Skeletal muscle satellite cell (primary cell): ENCODE measurements around the gene JAKMIP3.

Source experiments
- H3K27me3 ChIP-seq: 2 replicates; pipeline ENCODE4 v1.7.0; 2013; ENCODE audit warnings: low read length; ENCODE audit not compliant: control insufficient read depth, insufficient read depth
- H3K36me3 ChIP-seq: 2 replicates; pipeline ENCODE4 v1.7.0; 2013; ENCODE audit warnings: mild to moderate bottlenecking, control low read depth, low read length; ENCODE audit not compliant: insufficient read depth
- H3K4me1 ChIP-seq: 2 replicates; pipeline ENCODE4 v1.7.0; 2013; ENCODE audit warnings: low read length; ENCODE audit not compliant: control insufficient read depth, insufficient read depth
- H3K4me2 ChIP-seq: 2 replicates; pipeline ENCODE4 v1.7.0; 2013; ENCODE audit warnings: mild to moderate bottlenecking, low read length
- H3K4me3 ChIP-seq: 2 replicates; pipeline ENCODE4 v1.7.0; 2013; ENCODE audit warnings: low read length
- H3K9ac ChIP-seq: 2 replicates; pipeline ENCODE4 v1.7.0; 2013; ENCODE audit warnings: mild to moderate bottlenecking, low read depth, low read length, moderate library complexity
- H3K9me3 ChIP-seq: replicated peaks from 2 replicates; pipeline ENCODE4 v1.7.0; 2013; ENCODE audit warnings: mild to moderate bottlenecking, control low read depth, low read length

JAKMIP3 gene

DNA sequence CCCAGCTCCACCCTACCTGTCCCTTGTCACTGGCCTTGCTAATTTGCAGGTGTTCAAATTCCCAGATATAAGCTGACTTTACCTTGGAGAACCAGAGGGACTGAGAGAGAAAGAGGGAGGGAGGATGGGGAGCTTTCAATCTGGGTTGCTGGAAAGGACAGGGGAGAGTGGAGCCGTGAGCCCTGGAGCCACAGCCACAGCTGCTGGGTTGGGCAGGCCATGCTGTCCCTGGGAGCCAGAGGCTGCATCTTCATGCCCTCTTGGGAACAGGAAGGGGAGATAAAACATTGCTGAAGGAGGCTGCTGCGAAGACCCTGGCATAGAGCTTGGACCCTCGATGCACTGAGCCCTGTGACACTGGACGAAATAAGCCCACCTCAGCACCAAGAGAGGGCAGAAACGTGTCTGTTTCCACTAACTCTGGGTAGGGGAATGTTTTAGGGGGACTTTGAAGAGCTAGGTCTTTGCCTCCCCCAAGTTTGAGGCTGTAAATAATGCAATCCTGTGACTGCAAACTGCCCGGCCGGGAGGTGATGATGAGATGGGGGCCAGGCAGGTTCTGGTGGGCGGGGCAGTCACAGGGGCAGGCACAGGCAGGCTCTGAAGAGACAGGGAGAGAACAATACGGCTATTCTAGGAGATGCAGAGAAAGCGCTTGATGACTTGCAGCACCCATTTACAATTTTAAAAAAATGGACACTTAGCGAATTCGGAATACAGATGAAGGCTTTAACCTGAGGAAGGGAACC is 5.8 kb upstream of the JAKMIP3 start:
- Histone ChIP-seq H3K4me1 (no peaks in the 10 kb centered on the region), H3K9ac (no peak overlapping the region)

GRCh38 chr10:132061030-132061429 is 4.7 kb upstream of the JAKMIP3 start:
- H3K4me2 ChIP-seq: no peak overlapping the region
- H3K4me3 ChIP-seq: no peak overlapping the region
- H3K9me3 ChIP-seq: no peaks in the 10 kb centered on the region
- H3K4me1 ChIP-seq: peaks cover 5% of the 10 kb centered on the region
- no peaks in the 10 kb centered on the region for H3K27me3 ChIP-seq
- H3K36me3 ChIP-seq: no peaks in the 10 kb centered on the region
- no peak overlapping the region for H3K9ac ChIP-seq

More for the DNA sequence above, 5.8 kb upstream of the JAKMIP3 start:
- H3K9me3 ChIP-seq: no peaks in the 10 kb centered on the region
- no peaks in the 10 kb centered on the region for H3K36me3 ChIP-seq
- H3K4me3 ChIP-seq: no peak overlapping the region
- H3K4me2 ChIP-seq: no peak overlapping the region
- H3K27me3 ChIP-seq: no peaks in the 10 kb centered on the region

- H3K9me3 ChIP-seq: no peaks in the 10 kb centered on the region
- no peak overlapping the region for H3K9ac ChIP-seq
- H3K36me3 ChIP-seq: no peaks in the 10 kb centered on the region
- peaks cover 7% of the 10 kb centered on the region for H3K4me1 ChIP-seq
- no peak overlapping the region for H3K4me3 ChIP-seq
- no peak overlapping the region for H3K4me2 ChIP-seq
- no peaks in the 10 kb centered on the region for H3K27me3 ChIP-seq
These were observed 4.3 kb upstream of the JAKMIP3 start for GRCh38 chr10:132061465-132061864.

DNA sequence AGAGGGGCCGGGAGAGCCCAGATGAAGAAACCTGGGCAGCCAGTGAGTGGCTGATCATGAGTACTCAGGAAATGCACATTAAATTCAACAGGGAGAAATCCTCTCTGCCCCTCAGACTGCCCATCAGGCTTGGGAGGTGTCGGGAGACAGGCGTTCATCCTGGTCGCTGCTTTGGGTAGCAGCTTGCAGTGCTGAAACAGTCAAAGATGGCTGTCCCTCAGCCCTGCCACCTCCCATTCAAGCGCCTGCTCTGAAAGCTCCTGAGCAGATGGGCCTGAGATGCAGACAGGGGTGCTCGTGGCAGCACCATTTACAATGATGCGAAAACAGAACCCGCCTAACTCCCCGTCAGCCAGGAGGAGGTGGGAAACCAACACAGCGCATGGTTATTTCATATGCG is 3.6 kb upstream of the JAKMIP3 start:
- Histone ChIP-seq H3K36me3 (no peaks in the 10 kb centered on the region), H3K4me2 (no peak overlapping the region), H3K27me3 (no peaks in the 10 kb centered on the region), H3K4me1 (peaks cover 8% of the 10 kb centered on the region), H3K9ac (no peak overlapping the region), H3K9me3 (no peaks in the 10 kb centered on the region), H3K4me3 (no peak overlapping the region)

- Histone ChIP-seq H3K4me1 (peaks cover 8% of the 10 kb centered on the region), H3K4me2 (no peak overlapping the region), H3K4me3 (no peak overlapping the region), H3K9me3 (no peaks in the 10 kb centered on the region), H3K36me3 (no peaks in the 10 kb centered on the region), H3K9ac (no peak overlapping the region), H3K27me3 (no peaks in the 10 kb centered on the region)
These were observed 2.9 kb upstream of the JAKMIP3 start for GRCh38 chr10:132062641-132063390.

DNA sequence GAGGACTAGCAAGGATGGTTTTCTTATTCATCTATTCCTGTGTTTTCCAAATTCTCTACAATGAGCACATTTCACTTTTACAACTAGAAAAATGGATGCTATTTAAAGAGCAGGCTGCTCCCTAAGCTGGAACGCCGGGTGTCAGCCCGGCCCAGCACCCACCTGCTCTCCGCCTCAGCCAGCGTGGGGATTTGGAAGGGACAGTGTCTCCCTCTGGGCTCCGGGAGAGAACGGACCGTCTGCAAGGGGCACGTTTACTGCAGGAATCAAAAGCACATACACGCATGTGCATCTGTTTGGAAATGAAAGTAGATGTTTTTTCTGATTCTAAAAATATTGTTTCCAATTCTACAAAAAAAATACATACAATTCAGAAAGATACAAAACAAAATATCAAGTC is 2.3 kb upstream of the JAKMIP3 start:
- no peak overlapping the region for H3K4me2 ChIP-seq
- H3K9ac ChIP-seq: no peak overlapping the region
- H3K4me3 ChIP-seq: no peak overlapping the region
- no peaks in the 10 kb centered on the region for H3K27me3 ChIP-seq
- H3K4me1 ChIP-seq: peaks cover 8% of the 10 kb centered on the region
- no peaks in the 10 kb centered on the region for H3K36me3 ChIP-seq
- no peaks in the 10 kb centered on the region for H3K9me3 ChIP-seq

DNA sequence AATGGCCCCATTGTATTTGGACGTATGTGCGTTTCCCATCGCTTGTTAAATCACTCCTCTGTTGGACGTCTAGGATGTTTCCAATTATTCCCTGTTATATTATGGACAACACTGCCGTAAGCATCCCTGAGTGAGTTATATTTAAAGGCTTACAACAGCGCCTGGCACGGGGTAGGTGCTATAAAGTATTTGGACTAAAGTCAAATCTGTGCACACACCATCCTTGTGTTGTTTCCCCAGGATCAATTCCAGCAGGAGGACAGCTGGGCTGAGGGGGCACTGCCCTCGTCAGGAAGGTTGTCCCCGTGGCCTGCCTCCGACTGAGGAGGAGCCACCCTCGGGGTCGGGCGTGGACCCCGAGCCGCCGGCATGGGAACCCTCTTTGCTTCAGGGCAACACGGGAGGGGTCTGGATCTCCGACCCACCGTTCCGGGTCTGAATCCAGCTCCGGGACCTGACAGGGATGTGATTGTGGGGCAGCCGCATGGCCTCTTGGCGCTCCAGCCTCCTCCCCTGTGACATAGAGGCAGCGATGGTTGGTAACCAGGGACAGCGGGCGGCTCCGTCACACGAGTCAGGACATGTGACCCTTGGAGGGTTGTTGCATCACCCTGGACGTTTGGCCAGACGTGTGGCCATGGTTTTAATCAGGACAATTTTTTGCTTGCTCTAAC is 1.5 kb upstream of the JAKMIP3 start:
- no peak overlapping the region for H3K4me2 ChIP-seq
- peaks cover 8% of the 10 kb centered on the region for H3K4me1 ChIP-seq
- H3K9ac ChIP-seq: no peak overlapping the region
- H3K36me3 ChIP-seq: no peaks in the 10 kb centered on the region
- H3K4me3 ChIP-seq: no peak overlapping the region
- H3K9me3 ChIP-seq: no peaks in the 10 kb centered on the region
- H3K27me3 ChIP-seq: no peaks in the 10 kb centered on the region

DNA sequence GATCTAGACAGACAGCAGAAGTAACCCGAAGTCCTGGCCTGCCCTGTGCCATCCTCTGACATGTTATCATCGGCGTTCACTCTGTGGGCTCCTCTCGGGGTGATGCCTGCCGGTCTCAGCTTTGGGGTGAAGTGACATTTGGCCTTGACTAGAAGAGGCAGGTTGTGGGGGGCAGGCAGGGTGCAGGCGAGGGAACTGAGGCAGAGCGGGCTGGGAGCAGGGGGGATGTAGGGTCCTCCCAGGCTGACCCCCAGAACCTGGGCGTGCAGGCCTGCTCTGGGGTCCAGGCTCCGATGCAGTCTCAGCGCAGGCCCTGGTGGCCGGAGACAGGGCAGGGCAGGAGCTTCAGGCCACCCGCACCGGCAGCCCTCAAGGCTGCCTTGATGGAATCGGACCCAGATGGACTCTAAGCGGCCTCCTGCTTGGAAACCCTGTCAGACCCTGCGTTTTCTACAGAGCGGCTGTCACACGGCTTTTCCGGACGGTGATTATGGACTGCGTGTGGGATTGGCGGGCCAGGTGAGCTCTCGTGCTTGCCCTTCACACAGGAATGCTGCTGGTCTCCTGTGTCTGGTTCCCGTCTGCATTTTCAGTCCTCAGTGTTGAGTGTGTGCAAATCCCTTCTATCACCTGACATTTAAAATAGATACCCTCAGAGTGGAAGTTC is 842 bp upstream of the JAKMIP3 start:
- no peaks in the 10 kb centered on the region for H3K27me3 ChIP-seq
- peaks cover 8% of the 10 kb centered on the region for H3K4me1 ChIP-seq
- peak overlapping the region; percentile 84 for H3K4me2 ChIP-seq
- H3K4me3 ChIP-seq: peak overlapping the region; percentile 71
- no peaks in the 10 kb centered on the region for H3K9me3 ChIP-seq
- H3K9ac ChIP-seq: peak overlapping the region; percentile 23
- no peaks in the 10 kb centered on the region for H3K36me3 ChIP-seq

DNA sequence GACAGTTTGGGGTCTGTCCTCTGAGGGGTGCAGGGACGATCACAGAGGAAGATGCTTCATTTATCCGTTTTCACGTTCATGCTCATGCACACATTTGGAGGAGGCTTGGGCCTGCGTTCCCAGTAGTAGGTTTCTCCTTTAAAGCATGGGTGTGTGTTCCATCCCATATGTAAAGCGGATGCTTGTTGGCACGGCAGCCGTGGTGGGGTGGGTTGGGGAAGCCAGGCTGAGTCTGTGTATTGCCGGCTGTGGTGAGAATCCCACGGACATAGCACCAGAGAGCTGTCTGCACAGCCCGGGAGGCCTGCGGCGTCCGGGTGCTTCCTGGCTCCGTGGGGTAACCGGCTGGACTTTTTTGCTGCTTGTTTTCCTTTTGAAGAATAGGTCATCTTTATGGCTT is 440 bp downstream of the JAKMIP3 start:
- Histone ChIP-seq H3K36me3 (no peaks in the 10 kb centered on the region), H3K27me3 (no peaks in the 10 kb centered on the region), H3K9me3 (no peaks in the 10 kb centered on the region), H3K4me2 (peak overlapping the region; percentile 84), H3K4me3 (peak overlapping the region; percentile 71), H3K9ac (peak overlapping the region; percentile 33), H3K4me1 (peaks cover 8% of the 10 kb centered on the region)

GRCh38 chr10:132066812-132067211 is 1.1 kb downstream of the JAKMIP3 start:
- H3K4me2 ChIP-seq: no peak overlapping the region
- peaks cover 8% of the 10 kb centered on the region for H3K4me1 ChIP-seq
- no peak overlapping the region for H3K4me3 ChIP-seq
- H3K9me3 ChIP-seq: no peaks in the 10 kb centered on the region
- no peak overlapping the region for H3K9ac ChIP-seq
- H3K27me3 ChIP-seq: no peaks in the 10 kb centered on the region
- no peaks in the 10 kb centered on the region for H3K36me3 ChIP-seq

GRCh38 chr10:132068431-132069121 is 2.8 kb downstream of the JAKMIP3 start:
- no peaks in the 10 kb centered on the region for H3K27me3 ChIP-seq
- H3K4me3 ChIP-seq: no peak overlapping the region
- H3K4me1 ChIP-seq: peaks cover 8% of the 10 kb centered on the region
- H3K9ac ChIP-seq: no peak overlapping the region
- H3K9me3 ChIP-seq: no peaks in the 10 kb centered on the region
- no peaks in the 10 kb centered on the region for H3K36me3 ChIP-seq
- H3K4me2 ChIP-seq: no peak overlapping the region
